Fibroblast of skin of abdomen (primary cell): ENCODE measurements around the gene CROCC.

Source experiments
- DNase-seq: peaks from one replicate; pipeline ENCODE4 v3.0.0-alpha.2; 2013

The CROCC gene

GRCh38 chr1:16989676-16990391, 68.1 kb downstream of the CROCC start:
- DNase-seq, result no peak

- no peak for DNase-seq
These were observed 69.8 kb downstream of the CROCC start for GRCh38 chr1:16991571-16991970.

- no peak for DNase-seq
These were observed 70.4 kb downstream of the CROCC start for GRCh38 chr1:16992102-16992501.

GRCh38 chr1:16992675-16993074, 70.9 kb downstream of the CROCC start:
- DNase-seq, result no peak

- no peak for DNase-seq
These were observed 71.8 kb downstream of the CROCC start for GRCh38 chr1:16993521-16994038.

GRCh38 chr1:16996845-16997244, 75.1 kb downstream of the CROCC start:
- DNase-seq, result no peak

GRCh38 chr1:16998589-16998988, 76.9 kb downstream of the CROCC start:
- peak; percentile 27 for DNase-seq

- DNase-seq, result no peak
These were observed 78.1 kb downstream of the CROCC start for GRCh38 chr1:16999863-17000262.

GRCh38 chr1:17001760-17002523, 80.2 kb downstream of the CROCC start:
- DNase-seq, result no peak

- no peak for DNase-seq
These were observed 80.8 kb downstream of the CROCC start for GRCh38 chr1:17002524-17002902.

- DNase-seq, result no peak
These were observed 83.0 kb downstream of the CROCC start for GRCh38 chr1:17004466-17005364.

GRCh38 chr1:17005365-17005740, 83.6 kb downstream of the CROCC start:
- DNase-seq, result no peak

GRCh38 chr1:17007121-17007520, 85.4 kb downstream of the CROCC start:
- no peak for DNase-seq

- no peak for DNase-seq
These were observed 86.6 kb downstream of the CROCC start for GRCh38 chr1:17008208-17008855.

GRCh38 chr1:17009706-17010105, 88.0 kb downstream of the CROCC start:
- DNase-seq, result no peak

- no peak for DNase-seq
These were observed 89.3 kb downstream of the CROCC start for GRCh38 chr1:17011092-17011438.

GRCh38 chr1:17011439-17012307, 89.9 kb downstream of the CROCC start, which contains the start of gene ATP13A2:
Gene ATP13A2 (minus strand): TSS chr1:17011928. CDS start chr1:17011738, 190 bp downstream.
- peak; percentile 55 for DNase-seq

GRCh38 chr1:17012775-17013490, 91.2 kb downstream of the CROCC start:
- no peak for DNase-seq

- no peak for DNase-seq
These were observed 92.0 kb downstream of the CROCC start for GRCh38 chr1:17013491-17014320.
